Measurements from ENCODE around the gene GJE1. TPM values are rescaled to one million over a fixed set of nuclear protein-coding genes. Genes with fewer than 3 reads are reported as not detected.

The GJE1 gene
- total RNA-seq = not detected

GRCh38 chr6:142132625-142133024 is at the start of gene GJE1:
Gene GJE1 (plus strand): TSS chr6:142132925. CDS start chr6:142133159, 234 bp downstream.

DNA sequence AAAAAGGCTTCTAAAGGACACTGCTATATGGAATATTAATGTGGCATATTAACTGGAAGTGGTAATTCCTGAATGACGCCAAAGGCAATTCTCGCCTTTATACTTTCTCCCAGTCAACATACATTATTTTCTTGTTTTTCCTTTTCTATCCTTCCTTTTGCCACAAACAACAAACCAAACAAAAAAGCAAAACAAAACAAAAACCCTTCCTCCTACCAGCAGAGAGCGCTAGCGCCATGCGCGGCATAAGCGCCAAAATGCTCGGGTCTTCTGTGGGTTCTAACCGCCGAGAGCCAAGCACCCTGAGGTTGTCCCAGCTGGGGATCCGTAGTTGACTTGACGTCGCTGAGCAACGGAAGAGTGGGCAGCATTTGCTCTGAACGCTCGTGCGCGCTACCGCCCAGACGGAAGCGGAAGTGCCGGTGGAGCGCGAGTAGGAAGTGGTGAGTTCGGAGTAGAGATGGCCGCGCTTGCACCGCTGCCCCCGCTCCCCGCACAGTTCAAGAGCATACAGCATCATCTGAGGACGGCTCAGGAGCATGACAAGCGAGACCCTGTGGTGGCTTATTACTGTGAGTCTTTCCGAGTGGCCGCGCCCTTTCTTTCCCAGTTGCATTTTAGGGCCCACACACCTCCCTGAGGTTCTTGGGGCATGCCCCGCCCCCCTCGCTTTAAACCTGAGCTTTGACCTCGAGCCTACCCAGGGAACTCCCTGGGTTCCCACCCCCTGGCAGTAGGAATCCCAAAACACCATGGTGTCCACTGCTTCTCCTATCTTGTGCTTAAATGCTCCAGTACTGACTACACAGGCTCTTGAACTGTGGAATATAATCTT is 14.3 kb downstream of the GJE1 start, which contains the start of the genes NMBR and VTA1:
Gene NMBR, minus strand, starts transcription at position 295 of the 835 bp plus-strand sequence. CDS start 58,464 bp downstream, outside the sequence.
Gene VTA1, plus strand, starts transcription at position 436 of the 835 bp plus-strand sequence. Its CDS starts 25 bp downstream, at position 461.

Other genes with a start within 250 kb of the GJE1 start
- gene NMBR, start 14.2 kb downstream of the GJE1 start, total RNA-seq = 0.71 TPM
- 90.5 TPM for gene VTA1, start 14.3 kb downstream of the GJE1 start, total RNA-seq
- 23.6 TPM for gene ADGRG6, start 169.1 kb downstream of the GJE1 start, total RNA-seq

Data from camera-type eye (tissue), 1 donor.